Vagina (tissue), 2 donors: ENCODE measurements around the gene MXRA7.

Source experiments
- CTCF ChIP-seq, 3 experiments: fragments of 450-650 bp in 2 of 3; fragments of 200-600 bp in 1 of 3; sonication (generic) in 1 of 3; IDR thresholded peaks; one replicate each; pipeline ENCODE4 v1.5.1; 2017 to 2019; ENCODE audit warnings: antibody characterized with exemption in 3 of 3, mild to moderate bottlenecking in 2 of 3, moderate library complexity in 2 of 3
- POLR2A ChIP-seq, 2 donors: fragments of 450-650 bp; IDR thresholded peaks; one replicate each; pipeline ENCODE4 v1.6.1; 2017; ENCODE audit warnings: antibody characterized with exemption in 2 of 2, mild to moderate bottlenecking in 2 of 2, moderate library complexity in 2 of 2
- POLR2AphosphoS5 ChIP-seq, 2 donors: sonication (generic); formaldehyde crosslinking; IDR thresholded peaks; one replicate each; pipeline ENCODE4 v1.9.0; 2017; ENCODE audit warnings: antibody characterized with exemption in 2 of 2, mild to moderate bottlenecking in 2 of 2, low read depth in 1 of 2; ENCODE audit not compliant: insufficient read depth in 1 of 2

DNA sequence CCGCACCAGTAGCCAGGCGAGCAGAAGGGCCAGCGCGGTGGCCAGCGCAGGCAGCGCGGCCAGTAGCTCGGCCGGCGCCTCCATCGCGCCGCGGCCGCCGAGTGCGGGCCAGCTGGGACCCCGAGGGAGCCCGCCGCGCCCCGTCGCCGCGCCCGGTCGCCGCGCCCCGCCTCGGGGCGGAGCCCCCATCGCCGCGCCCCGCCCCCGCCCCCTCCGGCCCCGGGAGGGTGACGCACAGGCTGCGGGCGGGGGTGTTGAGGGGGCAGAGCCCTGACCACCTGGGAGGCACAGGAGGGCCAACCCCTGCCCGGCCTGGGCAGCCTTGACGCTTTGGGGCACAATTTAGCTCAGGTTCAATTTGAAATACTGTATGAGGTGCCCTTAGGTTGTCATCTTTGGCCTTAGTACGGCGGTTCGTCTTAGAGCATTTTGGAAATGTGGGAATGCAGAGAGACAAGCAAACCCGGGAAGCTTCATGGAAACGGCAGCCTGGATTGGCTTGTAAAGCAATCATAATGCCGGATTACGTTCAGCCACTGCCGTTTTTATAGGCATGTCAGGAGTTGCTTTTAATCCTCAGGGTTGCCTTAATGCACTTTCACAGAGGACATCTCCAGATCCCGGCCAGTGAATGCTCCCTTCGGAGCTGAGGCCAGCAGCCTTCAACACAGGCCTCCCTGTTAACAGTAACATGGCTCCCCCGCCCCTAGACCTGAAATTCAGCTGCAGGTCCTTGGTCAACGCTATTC, at the start of gene MXRA7:
- no peak for TF ChIP-seq CTCF (IDR thresholded peaks at IDR 0.05)
- TF ChIP-seq POLR2AphosphoS5 (IDR thresholded peaks at IDR 0.05; ENCODE audit: insufficient read depth in 1 of 2, low read depth in 1 of 2): peak in 1 of 2 donors; percentile 74
- no peak for TF ChIP-seq POLR2A (IDR thresholded peaks at IDR 0.05)
